GM12872 (cell line): ENCODE results near the gene RSL1D1.

Source experiments
- CTCF ChIP-seq: IDR thresholded peaks from 3 replicates; pipeline ENCODE4 v1.5.1; 2011; ENCODE audit warnings: low read depth, mild to moderate bottlenecking, low read length, moderate library complexity; ENCODE audit not compliant: insufficient read depth

RSL1D1 gene

GRCh38 chr16:11799509-11800381 lies 51.6 kb downstream of the RSL1D1 start:
- no peak for TF ChIP-seq CTCF

- no peak for TF ChIP-seq CTCF
Measured at GRCh38 chr16:11799017-11799381, 52.3 kb downstream of the RSL1D1 start.

GRCh38 chr16:11797957-11798299 lies 53.4 kb downstream of the RSL1D1 start:
- no peak for TF ChIP-seq CTCF

GRCh38 chr16:11797166-11797956 lies 54.0 kb downstream of the RSL1D1 start, which contains the start of gene ZC3H7A:
Gene ZC3H7A (minus strand): TSS chr16:11797258. CDS start chr16:11782354, 14,904 bp downstream.
- peak; percentile 62; the same call in 2 of the 3 replicates for TF ChIP-seq CTCF

- TF ChIP-seq CTCF, result no peak; the same call in 2 of the 3 replicates
Measured at GRCh38 chr16:11796227-11797165, 54.8 kb downstream of the RSL1D1 start.

GRCh38 chr16:11795887-11796226 lies 55.5 kb downstream of the RSL1D1 start:
- TF ChIP-seq CTCF, result no peak
